HG02884 (cell line): ENCODE measurements around the gene LEMD3.
"Not testable (repeated sequence)": the region's sequence is repeated elsewhere in the genome, so short reads cannot be mapped to it uniquely, and the experiment has no call there.

ENCODE experiments used
- ATAC-seq: cut with Tn5 transposase; IDR thresholded peaks from one replicate; pipeline ENCODE4 v1.9.1; 2021; ENCODE audit warnings: mild to moderate bottlenecking, moderate library complexity; ENCODE audit not compliant: unreplicated experiment

Gene LEMD3

GRCh38 chr12:65276916-65277530 is 107.6 kb downstream of the LEMD3 start:
- no peak for ATAC-seq

- no peak for ATAC-seq
Measured at GRCh38 chr12:65277994-65278575, 108.7 kb downstream of the LEMD3 start.

GRCh38 chr12:65278576-65279368 is 109.4 kb downstream of the LEMD3 start, which contains the start of gene MSRB3:
Gene MSRB3 (plus strand): TSS chr12:65278683. CDS start chr12:65308580, 29,897 bp downstream.
- ATAC-seq, result peak; percentile 63

- ATAC-seq, result peak; percentile 25
Measured at GRCh38 chr12:65279369-65280112, 110.2 kb downstream of the LEMD3 start.

- ATAC-seq, result no peak
Measured at GRCh38 chr12:65280306-65280705, 110.9 kb downstream of the LEMD3 start.

- no peak for ATAC-seq
Measured at GRCh38 chr12:65282840-65283239, 113.5 kb downstream of the LEMD3 start.

- ATAC-seq, result not testable (repeated sequence)
Measured at GRCh38 chr12:65285532-65285931, 116.1 kb downstream of the LEMD3 start.

- ATAC-seq, result no peak
Measured at GRCh38 chr12:65287426-65287825, 118.0 kb downstream of the LEMD3 start.

- no peak for ATAC-seq
Measured at GRCh38 chr12:65292241-65292640, 122.9 kb downstream of the LEMD3 start.

GRCh38 chr12:65293735-65294134 is 124.4 kb downstream of the LEMD3 start:
- no peak for ATAC-seq

GRCh38 chr12:65294641-65295262 is 125.4 kb downstream of the LEMD3 start:
- ATAC-seq, result no peak

- ATAC-seq, result no peak
Measured at GRCh38 chr12:65296508-65297265, 127.3 kb downstream of the LEMD3 start.
